Measurements from ENCODE around the gene DUSP9.

GRCh38 chrX:153606503-153606902, 40.5 kb upstream of the DUSP9 start:
- TF ChIP-seq POLR2A (IDR thresholded peaks at IDR 0.05; ENCODE audit: low read depth, low read length) (no peak), POLR2AphosphoS5 (IDR thresholded peaks at IDR 0.05; ENCODE audit: low read depth, low read length) (no peak), TAF1 (IDR thresholded peaks at IDR 0.05; ENCODE audit: low read depth, low read length) (no peak), SPI1 (IDR thresholded peaks at IDR 0.05; ENCODE audit: low read depth, low read length) (no peak), PAX5 (IDR thresholded peaks at IDR 0.05; ENCODE audit: insufficient read depth, low read length, severe bottlenecking) (no peak)
